GM19468 (cell line): Measurements from ENCODE around the gene MYBBP1A.
"Not testable (repeated sequence)": the region's sequence is repeated elsewhere in the genome, so short reads cannot be mapped to it uniquely, and the experiment has no call there.

Source experiments
- ATAC-seq: cut with Tn5 transposase; IDR thresholded peaks from one replicate; pipeline ENCODE4 v1.9.1; 2021; ENCODE audit warnings: mild to moderate bottlenecking, moderate library complexity, moderate number of reproducible peaks; ENCODE audit not compliant: unreplicated experiment; ENCODE audit errors: extremely low read depth

MYBBP1A gene, protein sequence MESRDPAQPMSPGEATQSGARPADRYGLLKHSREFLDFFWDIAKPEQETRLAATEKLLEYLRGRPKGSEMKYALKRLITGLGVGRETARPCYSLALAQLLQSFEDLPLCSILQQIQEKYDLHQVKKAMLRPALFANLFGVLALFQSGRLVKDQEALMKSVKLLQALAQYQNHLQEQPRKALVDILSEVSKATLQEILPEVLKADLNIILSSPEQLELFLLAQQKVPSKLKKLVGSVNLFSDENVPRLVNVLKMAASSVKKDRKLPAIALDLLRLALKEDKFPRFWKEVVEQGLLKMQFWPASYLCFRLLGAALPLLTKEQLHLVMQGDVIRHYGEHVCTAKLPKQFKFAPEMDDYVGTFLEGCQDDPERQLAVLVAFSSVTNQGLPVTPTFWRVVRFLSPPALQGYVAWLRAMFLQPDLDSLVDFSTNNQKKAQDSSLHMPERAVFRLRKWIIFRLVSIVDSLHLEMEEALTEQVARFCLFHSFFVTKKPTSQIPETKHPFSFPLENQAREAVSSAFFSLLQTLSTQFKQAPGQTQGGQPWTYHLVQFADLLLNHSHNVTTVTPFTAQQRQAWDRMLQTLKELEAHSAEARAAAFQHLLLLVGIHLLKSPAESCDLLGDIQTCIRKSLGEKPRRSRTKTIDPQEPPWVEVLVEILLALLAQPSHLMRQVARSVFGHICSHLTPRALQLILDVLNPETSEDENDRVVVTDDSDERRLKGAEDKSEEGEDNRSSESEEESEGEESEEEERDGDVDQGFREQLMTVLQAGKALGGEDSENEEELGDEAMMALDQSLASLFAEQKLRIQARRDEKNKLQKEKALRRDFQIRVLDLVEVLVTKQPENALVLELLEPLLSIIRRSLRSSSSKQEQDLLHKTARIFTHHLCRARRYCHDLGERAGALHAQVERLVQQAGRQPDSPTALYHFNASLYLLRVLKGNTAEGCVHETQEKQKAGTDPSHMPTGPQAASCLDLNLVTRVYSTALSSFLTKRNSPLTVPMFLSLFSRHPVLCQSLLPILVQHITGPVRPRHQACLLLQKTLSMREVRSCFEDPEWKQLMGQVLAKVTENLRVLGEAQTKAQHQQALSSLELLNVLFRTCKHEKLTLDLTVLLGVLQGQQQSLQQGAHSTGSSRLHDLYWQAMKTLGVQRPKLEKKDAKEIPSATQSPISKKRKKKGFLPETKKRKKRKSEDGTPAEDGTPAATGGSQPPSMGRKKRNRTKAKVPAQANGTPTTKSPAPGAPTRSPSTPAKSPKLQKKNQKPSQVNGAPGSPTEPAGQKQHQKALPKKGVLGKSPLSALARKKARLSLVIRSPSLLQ (N-terminal part only)

DNA sequence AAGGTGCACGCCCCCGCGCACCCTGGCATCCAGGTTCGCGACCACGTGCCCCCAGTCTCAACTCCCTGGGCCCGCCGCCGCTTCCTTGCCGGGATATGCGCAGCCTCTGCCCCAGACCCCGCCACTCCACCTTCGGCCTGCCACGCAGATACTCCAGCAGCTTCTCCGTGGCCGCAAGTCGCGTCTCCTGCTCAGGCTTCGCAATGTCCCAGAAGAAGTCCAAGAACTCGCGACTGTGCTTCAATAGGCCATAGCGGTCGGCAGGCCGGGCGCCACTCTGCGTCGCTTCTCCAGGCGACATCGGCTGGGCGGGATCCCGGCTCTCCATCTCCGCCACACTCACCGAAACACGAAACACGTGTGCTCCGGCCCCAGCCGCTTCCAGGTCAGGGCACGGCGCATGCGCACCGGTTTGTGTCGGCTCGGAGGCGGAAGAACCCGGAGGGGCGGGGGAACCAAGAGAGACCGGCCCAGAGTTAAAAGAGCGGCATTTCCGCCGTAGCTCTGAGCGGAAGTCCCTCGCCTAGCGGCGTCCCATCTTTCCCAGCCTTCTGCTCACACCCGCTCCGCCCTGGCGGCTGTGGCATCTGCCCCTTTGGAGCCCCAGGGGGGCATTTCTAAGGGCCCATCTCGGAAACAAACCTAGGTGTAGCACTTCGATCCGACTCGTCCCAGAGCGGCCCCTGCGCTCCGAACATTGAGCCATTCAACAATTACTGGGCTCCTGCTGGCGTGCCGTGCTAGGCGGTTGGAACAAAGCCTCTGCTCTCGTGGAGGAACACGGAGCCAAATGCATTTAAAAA lies at the start of gene MYBBP1A:
Gene MYBBP1A (minus strand): TSS at position 388 of the 803 bp plus-strand sequence. CDS start 60 bp downstream, at position 328.
- ATAC-seq: no peak

GRCh38 chr17:4604736-4605135 lies 49.6 kb upstream of the MYBBP1A start:
- not testable (repeated sequence) for ATAC-seq

DNA sequence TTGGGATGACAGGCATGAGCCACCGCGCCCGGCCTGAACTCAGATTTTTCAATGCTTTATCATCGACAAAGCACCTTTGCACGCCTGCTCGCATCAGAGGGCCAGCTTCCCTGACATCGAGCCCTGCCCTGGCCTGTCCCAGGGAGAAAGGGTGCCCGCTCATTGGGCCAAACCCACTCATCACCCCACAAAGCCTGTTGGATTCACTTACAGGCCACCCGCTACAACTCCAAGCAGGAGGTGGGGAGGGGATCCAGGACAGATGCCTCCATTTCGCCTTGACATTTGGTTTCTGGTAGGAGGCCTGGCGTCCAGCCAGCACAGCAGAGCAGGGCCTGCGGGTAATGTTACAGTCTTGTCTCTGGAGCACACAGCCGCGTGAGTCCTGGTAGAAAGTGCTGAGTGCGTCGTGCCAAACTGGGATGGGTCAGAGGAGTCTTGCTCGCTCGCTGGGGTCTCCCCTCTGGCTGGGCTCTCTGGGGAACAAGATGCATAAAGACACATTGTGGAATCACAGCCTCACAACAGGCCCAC lies 49.0 kb upstream of the MYBBP1A start:
- no peak for ATAC-seq

- ATAC-seq: no peak
These were observed 46.9 kb upstream of the MYBBP1A start for GRCh38 chr17:4602041-4602440.

DNA sequence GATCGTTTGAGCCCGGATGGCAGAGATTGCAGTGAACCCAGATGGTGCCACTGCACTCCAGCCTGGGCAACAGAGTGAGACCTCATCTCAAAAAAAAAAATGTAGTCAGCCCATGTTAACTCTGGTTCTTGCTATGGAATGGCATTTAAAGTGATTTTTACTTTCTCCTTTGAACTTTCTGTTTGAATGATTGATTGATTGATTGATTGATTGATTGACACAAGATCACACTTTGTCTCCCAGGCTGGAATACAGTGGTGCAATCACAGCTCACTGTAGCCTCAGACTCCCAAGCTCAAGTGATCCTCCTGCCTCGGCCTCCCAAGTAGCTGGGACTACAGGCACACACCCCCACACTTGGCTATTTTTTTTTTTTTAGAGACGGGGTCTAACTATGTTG lies 46.1 kb upstream of the MYBBP1A start:
- no peak for ATAC-seq

- no peak for ATAC-seq
These were observed 45.4 kb upstream of the MYBBP1A start for GRCh38 chr17:4600563-4600962.

DNA sequence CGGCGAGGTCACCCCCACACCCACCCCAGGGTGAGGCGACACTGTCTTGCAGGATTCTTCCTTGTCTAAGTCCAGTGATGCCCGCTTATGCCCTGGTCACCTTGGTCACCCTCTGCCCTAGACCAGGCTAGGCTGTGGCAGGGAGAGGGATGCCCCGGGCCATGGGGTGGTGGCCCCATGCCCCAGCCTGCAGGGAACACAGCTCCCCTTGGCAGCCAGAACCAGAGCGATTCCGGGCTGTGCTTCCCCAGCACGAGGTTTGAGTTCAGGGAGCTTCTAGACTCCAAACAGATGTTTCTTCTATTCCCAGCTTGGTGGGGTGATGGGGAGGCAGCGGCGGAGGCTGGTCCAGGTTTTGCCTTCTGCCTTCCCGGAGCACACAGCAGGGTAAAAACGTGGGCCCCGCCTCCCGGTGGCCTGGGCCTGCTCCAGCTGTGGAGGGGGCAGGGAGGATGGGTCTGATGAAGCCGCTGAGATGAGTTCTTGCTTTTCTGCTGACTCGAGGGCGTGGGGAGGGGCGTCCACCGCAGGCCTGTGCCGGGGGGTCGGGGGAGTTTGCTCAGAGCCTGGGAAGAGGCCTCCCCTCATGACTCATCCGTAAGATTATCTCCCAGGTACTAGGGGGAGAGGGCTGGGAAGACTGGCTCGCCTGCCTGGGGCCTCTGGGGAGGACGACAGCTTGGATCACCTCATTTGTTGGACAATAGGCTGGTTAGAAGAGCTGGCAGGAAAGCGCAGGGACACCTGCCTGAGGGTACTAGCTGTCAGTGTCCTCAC lies 44.5 kb upstream of the MYBBP1A start:
- no peak for ATAC-seq

DNA sequence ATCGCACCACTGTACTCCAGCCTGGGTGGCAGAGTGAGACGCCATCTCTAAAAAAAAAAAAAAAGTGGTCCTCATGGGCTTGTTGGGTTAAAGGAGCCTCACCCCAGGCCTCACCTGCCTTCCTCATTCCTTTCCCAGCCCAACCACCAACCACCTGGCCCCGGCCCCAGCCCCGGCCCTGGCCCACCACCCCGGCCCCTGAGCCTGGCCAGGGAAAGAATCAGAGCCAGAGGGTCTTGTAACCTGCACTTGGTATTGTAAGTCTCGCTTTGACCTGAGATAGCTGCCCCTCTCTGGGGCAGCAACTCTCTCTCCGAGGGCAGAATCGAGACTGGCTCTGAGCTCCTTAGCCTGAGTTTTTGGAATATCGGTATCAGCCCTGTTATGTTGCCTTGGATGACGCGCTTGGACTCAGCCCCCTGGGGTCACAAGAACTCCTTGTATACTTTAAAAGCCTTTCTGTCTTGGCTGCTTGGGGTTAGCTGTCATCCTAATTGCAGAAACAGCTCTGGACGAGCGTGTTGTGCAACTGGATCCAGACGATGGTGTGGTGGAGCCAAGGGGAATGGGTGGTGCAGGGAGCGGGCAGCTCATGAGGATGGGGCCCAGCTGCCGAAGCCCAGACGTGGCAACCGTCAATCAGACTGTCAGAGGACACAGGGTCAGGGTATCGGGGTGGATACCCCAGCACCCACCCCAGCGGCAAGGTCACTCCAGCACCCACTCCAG lies 43.8 kb upstream of the MYBBP1A start:
- ATAC-seq: no peak

DNA sequence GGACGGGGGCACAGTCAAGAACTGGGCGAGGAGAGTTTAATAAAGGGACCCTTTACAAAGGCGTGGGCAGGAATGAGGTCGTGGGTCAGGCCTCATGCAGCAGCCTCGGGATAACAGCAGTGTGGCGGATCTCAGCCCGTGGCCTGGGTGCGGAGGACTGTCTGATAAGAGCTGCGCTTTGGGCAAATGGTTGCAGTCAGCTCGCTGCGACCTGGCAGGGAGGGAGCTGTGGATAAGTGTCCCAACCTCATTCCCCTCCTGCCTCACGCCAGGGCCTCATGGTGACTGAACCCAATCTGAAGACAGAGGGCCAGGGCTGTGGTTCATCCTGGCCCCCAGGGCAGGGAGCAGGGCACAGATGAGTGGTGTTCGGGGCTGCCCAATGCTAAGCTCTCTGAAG lies 42.8 kb upstream of the MYBBP1A start:
- ATAC-seq: no peak

DNA sequence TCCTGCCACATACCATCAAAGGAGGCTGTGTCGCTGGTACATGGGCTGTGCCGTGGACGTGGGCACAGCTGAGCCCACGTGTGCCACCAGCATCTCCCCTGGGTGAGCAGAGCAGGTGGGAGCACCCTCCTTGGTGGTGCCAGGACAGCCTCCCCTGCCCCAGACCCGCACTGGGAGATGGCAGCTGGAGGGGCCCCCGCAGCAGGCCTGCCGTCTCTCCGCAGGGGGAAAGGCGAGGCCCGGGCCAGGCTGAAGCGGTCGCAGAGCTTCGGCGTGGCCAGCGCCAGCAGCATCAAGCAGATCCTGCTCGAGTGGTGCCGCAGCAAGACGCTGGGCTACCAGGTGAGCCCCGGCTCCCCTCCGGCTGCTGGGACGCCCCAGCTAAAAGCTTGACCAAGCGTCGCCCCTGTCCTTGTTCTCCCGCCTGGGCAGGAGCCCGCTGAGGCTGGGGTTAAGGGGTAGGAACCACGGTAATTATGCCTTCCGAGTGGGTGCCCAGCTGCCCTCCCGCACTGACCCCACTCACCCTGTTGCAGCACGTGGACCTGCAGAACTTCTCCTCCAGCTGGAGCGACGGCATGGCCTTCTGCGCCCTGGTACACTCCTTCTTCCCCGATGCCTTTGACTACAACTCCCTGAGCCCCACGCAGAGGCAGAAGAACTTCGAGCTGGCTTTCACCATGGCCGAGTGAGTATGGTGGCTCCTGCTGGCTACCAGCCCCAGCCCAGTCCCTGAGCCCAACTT lies 41.6 kb upstream of the MYBBP1A start:
- ATAC-seq: no peak

DNA sequence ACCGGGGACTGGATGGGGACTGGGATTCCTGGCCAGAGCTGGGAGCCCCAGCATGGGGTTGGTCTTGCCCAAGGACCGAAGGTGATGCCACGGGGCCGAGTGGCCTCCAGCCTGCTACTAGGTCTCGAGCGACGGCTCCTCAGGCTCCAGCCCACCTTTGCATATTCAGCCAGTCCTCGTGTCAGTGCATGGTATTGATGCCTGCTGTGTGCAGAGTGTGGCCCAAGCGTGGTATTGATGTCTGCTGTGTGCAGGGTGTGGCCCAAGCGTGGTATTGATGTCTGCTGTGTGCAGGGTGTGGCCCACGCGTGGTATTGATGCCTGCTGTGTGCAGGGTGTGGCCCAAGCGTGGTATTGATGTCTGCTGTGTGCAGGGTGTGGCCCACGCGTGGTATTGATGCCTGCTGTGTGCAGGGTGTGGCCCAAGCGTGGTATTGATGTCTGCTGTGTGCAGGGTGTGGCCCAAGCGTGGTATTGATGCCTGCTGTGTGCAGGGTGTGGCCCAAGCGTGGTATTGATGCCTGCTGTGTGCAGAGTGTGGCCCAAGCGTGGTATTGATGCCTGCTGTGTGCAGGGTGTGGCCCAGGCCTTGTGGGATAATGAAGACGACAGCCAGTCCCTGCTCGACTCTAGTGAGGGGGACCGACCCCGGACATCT lies 40.6 kb upstream of the MYBBP1A start:
- not testable (repeated sequence) for ATAC-seq

- no peak for ATAC-seq
These were observed 39.9 kb upstream of the MYBBP1A start for GRCh38 chr17:4594931-4595684.

DNA sequence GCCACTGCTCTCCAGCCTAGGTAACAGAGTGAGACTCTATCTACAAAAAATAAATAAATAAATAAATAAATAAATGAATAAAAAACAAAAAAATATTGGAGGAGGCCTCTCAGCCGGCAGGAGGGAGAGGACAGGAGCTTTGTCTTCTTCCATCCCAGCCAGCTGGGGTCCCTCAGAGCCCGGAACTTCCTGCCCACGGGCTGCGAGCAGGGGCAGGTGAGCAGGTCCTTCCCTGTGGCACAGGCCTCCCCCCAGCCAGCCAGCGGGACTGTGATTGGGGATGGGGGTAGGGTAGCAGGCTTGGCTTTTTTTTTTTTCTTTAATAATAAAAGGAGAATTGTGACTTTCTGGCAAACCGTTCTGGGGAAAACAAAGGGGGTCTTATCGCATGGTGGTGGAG lies 39.2 kb upstream of the MYBBP1A start:
- ATAC-seq: no peak

DNA sequence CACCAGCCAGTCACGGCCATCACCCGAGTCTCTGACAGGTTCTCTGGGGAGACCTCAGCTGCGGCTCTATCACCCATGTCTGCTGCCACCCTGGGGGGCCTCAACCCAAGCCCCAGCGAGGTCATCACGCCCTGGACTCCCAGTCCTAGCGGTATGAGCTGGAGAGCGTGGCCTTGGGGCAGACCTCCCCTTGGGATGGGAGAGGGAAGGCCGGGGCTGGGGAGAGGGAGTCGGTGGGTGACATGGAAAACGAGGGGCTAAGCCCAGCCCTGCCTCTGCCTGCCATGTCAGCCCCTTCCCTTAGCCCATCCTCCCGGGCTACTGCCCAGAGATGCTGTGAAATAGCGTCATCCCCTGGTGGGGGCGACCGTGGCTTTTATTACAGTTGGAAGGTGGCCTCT lies 37.8 kb upstream of the MYBBP1A start:
- ATAC-seq: no peak

- no peak for ATAC-seq
These were observed 37.2 kb upstream of the MYBBP1A start for GRCh38 chr17:4592240-4593005.
